ENCODE results near the gene ZBTB1. TPM values are rescaled to one million over a fixed set of nuclear protein-coding genes. Genes with fewer than 3 reads are reported as not detected.

ZBTB1 gene
- total RNA-seq, 6 experiments from 2014 or later = 10.6 to 16.8 (median 14.9) TPM

DNA sequence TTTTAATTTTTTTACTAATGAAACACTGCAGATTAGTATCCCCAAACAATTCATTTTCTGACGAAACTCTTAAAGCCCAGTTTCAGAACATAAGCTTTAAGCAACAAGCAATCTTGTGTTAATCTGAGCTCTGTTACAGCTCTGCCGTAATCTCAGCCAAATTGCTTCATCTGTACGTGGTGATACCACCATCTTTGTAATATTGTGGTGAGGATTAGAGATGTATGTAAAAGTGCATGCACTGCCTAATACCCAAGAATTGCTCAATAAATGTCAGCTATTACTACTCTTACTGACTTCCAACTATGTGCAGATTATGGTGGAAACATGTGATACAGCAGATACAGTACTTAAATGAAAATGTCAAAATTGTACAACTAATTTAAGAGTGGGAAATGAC, 37.5 kb upstream of the ZBTB1 start:
- Histone ChIP-seq H3K9me3 (no peaks in the 10 kb centered on the region), H3K4me1 (peaks cover 0 to 15% (median 0%) of the 10 kb centered on the region in 4 donors), H3K4me3 (no peak overlapping the region), H3K27me3 (no peaks in the 10 kb centered on the region), H3K27ac (no peak overlapping the region), H3K36me3 (no peaks in the 10 kb centered on the region)
- 79% methylated on average over 3 of the region's 3 CpGs for WGBS (ENCODE audit: insufficient coverage, low coverage, low lambda C conversion rate, missing lambda C conversion rate)
- TF ChIP-seq POLR2A (IDR thresholded peaks at IDR 0.05) = no peak
- TF ChIP-seq, protein P1, sequence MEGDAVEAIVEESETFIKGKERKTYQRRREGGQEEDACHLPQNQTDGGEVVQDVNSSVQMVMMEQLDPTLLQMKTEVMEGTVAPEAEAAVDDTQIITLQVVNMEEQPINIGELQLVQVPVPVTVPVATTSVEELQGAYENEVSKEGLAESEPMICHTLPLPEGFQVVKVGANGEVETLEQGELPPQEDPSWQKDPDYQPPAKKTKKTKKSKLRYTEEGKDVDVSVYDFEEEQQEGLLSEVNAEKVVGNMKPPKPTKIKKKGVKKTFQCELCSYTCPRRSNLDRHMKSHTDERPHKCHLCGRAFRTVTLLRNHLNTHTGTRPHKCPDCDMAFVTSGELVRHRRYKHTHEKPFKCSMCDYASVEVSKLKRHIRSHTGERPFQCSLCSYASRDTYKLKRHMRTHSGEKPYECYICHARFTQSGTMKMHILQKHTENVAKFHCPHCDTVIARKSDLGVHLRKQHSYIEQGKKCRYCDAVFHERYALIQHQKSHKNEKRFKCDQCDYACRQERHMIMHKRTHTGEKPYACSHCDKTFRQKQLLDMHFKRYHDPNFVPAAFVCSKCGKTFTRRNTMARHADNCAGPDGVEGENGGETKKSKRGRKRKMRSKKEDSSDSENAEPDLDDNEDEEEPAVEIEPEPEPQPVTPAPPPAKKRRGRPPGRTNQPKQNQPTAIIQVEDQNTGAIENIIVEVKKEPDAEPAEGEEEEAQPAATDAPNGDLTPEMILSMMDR (IDR thresholded peaks at IDR 0.05) = no peak
- intact Hi-C loops (cut with DNase I) = no loop called here
- ATAC-seq = peak in 1 of 4 donors; percentile 9
- no peak for DNase-seq

DNA sequence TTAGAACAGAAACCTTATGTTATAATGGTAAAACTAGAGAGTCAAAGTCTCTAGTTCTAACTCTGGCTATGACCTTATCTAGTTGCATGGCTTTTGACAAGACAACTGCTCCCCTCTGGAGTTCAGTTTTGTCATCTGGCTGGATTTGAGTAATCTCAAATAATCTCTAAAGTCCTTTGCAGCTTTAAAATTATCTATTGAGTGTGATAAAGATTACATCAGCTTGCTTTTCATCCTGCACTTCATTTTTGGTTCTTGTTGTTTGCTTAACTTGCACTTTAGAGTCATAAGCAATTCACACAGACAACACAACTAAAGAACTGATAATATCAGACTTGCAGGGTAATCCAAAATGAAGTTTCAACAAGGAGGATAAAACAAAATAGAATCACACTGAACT, 37.0 kb upstream of the ZBTB1 start:
- H3K27me3 ChIP-seq = no peaks in the 10 kb centered on the region

DNA sequence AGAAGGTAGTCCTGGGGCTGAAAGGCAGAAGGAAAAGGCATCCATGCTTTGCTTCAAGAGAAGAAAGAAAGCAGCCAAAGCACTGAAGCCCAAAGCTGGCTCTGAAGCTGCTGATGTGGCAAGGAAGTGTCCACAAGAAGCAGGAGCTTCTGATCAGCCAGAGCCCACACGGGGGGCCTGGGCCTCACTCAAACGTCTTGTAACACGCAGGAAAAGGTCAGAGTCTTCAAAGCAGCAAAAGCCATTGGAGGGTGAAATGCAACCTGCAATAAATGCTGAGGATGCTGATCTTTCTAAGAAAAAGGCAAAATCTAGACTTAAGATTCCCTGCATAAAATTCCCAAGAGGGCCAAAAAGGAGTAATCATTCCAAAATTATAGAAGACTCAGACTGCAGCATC, 36.1 kb upstream of the ZBTB1 start:
- no peak overlapping the region for H3K27ac ChIP-seq
- H3K9me3 ChIP-seq = no peaks in the 10 kb centered on the region
- H3K4me3 ChIP-seq = no peak overlapping the region
- no peaks in the 10 kb centered on the region for H3K27me3 ChIP-seq
- TF ChIP-seq, protein P1 (IDR thresholded peaks at IDR 0.05) = no peak
- TF ChIP-seq POLR2A (IDR thresholded peaks at IDR 0.05) = no peak
- peaks cover 0 to 15% (median 0%) of the 10 kb centered on the region in 4 donors for H3K4me1 ChIP-seq
- H3K36me3 ChIP-seq = no peaks in the 10 kb centered on the region
- DNase-seq (no peak), ATAC-seq (no peak)
- WGBS (ENCODE audit: insufficient coverage, low coverage, low lambda C conversion rate, missing lambda C conversion rate) = 54% methylated on average over 3 of the region's 3 CpGs
- intact Hi-C loops (cut with DNase I) = no loop called here

More for the DNA sequence above, 37.0 kb upstream of the ZBTB1 start:
- Histone ChIP-seq H3K27ac (no peak overlapping the region), H3K4me1 (peaks cover 0 to 15% (median 0%) of the 10 kb centered on the region in 4 donors), H3K4me3 (no peak overlapping the region), H3K9me3 (no peaks in the 10 kb centered on the region), H3K36me3 (no peaks in the 10 kb centered on the region)
- TF ChIP-seq, protein P1 (IDR thresholded peaks at IDR 0.05) = no peak
- TF ChIP-seq POLR2A (IDR thresholded peaks at IDR 0.05) = no peak
- no peak for DNase-seq
- intact Hi-C loops (cut with DNase I) = no loop called here
- ATAC-seq = peak in 1 of 4 donors; percentile 32

DNA sequence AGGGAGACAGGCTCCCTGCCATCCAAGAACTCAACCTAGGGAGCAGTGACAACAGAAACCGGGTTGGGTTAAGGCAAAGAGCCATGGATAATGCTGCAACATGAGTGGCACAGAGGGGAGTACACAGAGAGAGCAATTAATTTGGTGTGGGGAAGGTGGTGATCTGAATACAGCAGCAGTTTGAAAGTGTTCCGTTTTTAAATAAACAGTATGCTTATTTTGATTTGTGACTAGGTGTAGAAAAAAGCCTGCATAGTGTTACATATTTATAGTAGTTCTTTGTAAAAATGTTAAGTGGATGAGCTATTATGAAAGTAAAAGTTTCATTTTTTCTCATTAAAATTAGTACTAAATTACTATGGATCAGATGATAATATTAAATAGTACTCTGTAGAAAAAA, 30.5 kb upstream of the ZBTB1 start:
- H3K4me3 ChIP-seq = no peak overlapping the region
- H3K9me3 ChIP-seq = no peaks in the 10 kb centered on the region
- no peaks in the 10 kb centered on the region for H3K4me1 ChIP-seq
- no peaks in the 10 kb centered on the region for H3K27me3 ChIP-seq
- no peak for ATAC-seq
- H3K27ac ChIP-seq = no peak overlapping the region
- 29% methylated on average over 2 of the region's 2 CpGs for WGBS (ENCODE audit: insufficient coverage, low coverage, low lambda C conversion rate, missing lambda C conversion rate)
- DNase-seq = no peak
- H3K36me3 ChIP-seq = no peaks in the 10 kb centered on the region
- intact Hi-C loops (cut with DNase I) = no loop called here
- TF ChIP-seq POLR2A (IDR thresholded peaks at IDR 0.05) = no peak
- TF ChIP-seq, protein P1 (IDR thresholded peaks at IDR 0.05) = no peak

DNA sequence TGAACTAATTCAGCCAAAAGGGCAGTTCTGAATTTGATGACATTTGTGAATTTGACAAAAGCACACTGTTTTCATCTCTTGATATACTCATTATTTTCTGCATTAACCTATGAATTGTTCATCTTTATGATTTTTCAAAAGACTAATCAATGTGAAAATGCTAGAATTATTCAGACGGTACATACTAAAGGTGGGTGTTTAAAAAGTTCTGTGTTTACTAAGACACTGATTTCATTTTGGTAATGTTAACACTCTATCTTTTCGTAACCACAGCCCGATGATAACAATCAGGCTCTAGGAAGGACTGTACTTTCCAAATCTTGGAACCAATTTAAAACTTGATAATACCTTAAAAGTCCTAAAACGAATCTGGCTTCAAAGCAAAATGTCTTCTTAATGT, 29.9 kb upstream of the ZBTB1 start:
- intact Hi-C loops (cut with DNase I) = no loop called here
- Histone ChIP-seq H3K36me3 (no peaks in the 10 kb centered on the region), H3K27me3 (no peaks in the 10 kb centered on the region), H3K4me1 (no peaks in the 10 kb centered on the region), H3K27ac (no peak overlapping the region), H3K9me3 (no peaks in the 10 kb centered on the region), H3K4me3 (no peak overlapping the region)
- 79% methylated on average over 4 of the region's 4 CpGs for WGBS (ENCODE audit: insufficient coverage, low coverage, low lambda C conversion rate, missing lambda C conversion rate)
- no peak for DNase-seq
- no peak for ATAC-seq
- TF ChIP-seq, protein P1 (IDR thresholded peaks at IDR 0.05) = no peak
- TF ChIP-seq POLR2A (IDR thresholded peaks at IDR 0.05) = no peak
